SKM-1 treated with dmso at 0.1 percent for 144 hours (cell line): ENCODE results near the gene UMOD.

Source experiments
- DNase-seq: peaks from one replicate; lab custom pipeline; 2025; ENCODE audit not compliant: unreplicated experiment; lab: John Stamatoyannopoulos, UW

UMOD gene

GRCh38 chr16:20364051-20364450 is 11.5 kb upstream of the UMOD start:
- no peak for DNase-seq

GRCh38 chr16:20363191-20363590 is 10.7 kb upstream of the UMOD start:
- DNase-seq: no peak

- no peak for DNase-seq
Measured at GRCh38 chr16:20359997-20360396, 7.5 kb upstream of the UMOD start.

- DNase-seq: no peak
Measured at GRCh38 chr16:20355114-20355782, 2.7 kb upstream of the UMOD start.

GRCh38 chr16:20353379-20353778 is 864 bp upstream of the UMOD start:
- DNase-seq: no peak

- no peak for DNase-seq
Measured at GRCh38 chr16:20349615-20350014, 2.9 kb downstream of the UMOD start.

- DNase-seq: no peak
Measured at GRCh38 chr16:20348365-20349185, 3.9 kb downstream of the UMOD start.

GRCh38 chr16:20347666-20348364 is 4.7 kb downstream of the UMOD start:
- DNase-seq: no peak

- DNase-seq: no peak
Measured at GRCh38 chr16:20344611-20345010, 7.9 kb downstream of the UMOD start.

- no peak for DNase-seq
Measured at GRCh38 chr16:20339744-20340143, 12.8 kb downstream of the UMOD start.

- no peak for DNase-seq
Measured at GRCh38 chr16:20336955-20337354, 15.6 kb downstream of the UMOD start.

GRCh38 chr16:20334396-20334795 is 18.1 kb downstream of the UMOD start:
- no peak for DNase-seq

- no peak for DNase-seq
Measured at GRCh38 chr16:20333120-20333519, 19.4 kb downstream of the UMOD start.

GRCh38 chr16:20332411-20332810 is 20.1 kb downstream of the UMOD start:
- no peak for DNase-seq

GRCh38 chr16:20331635-20332034 is 20.9 kb downstream of the UMOD start:
- no peak for DNase-seq

- DNase-seq: no peak
Measured at GRCh38 chr16:20329392-20330138, 22.9 kb downstream of the UMOD start.

- DNase-seq: no peak
Measured at GRCh38 chr16:20327444-20328041, 25.0 kb downstream of the UMOD start, which contains the start of gene GP2. TSS of gene GP2 (minus strand) at chr16:20327513. CDS start at chr16:20326431, 1,082 bp downstream.

GRCh38 chr16:20326321-20326720 is 26.2 kb downstream of the UMOD start:
- no peak for DNase-seq

- no peak for DNase-seq
Measured at GRCh38 chr16:20325005-20325404, 27.5 kb downstream of the UMOD start.

- no peak for DNase-seq
Measured at GRCh38 chr16:20323591-20324117, 28.9 kb downstream of the UMOD start.
